NCI-H2196 treated with DMSO at 0.1 percent for 48 hours (cell line): ENCODE measurements around the gene UBE3A.

Experiments
- DNase-seq: peaks from one replicate; lab custom pipeline; 2025; ENCODE audit not compliant: unreplicated experiment; lab: John Stamatoyannopoulos, UW

Gene UBE3A

DNA sequence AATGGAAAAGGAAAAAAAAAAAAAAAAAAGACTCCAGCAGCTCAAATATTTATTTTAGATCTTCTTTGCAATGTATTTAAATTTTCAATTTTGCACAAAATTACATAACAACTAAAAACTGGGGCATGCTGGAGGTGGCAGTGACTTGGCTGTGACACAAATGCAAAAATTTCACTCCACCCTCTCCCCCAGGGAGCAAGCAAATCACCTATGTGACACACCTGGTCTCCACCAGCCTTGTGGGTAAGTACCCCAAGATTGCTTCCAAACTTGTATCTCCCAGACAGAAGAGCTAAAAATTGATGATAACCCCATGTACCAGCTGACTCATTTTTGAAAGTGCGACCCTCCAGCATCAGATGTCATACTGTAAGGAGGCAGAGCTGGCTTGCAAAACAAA is 32.0 kb downstream of the UBE3A start:
- no peak for DNase-seq

DNA sequence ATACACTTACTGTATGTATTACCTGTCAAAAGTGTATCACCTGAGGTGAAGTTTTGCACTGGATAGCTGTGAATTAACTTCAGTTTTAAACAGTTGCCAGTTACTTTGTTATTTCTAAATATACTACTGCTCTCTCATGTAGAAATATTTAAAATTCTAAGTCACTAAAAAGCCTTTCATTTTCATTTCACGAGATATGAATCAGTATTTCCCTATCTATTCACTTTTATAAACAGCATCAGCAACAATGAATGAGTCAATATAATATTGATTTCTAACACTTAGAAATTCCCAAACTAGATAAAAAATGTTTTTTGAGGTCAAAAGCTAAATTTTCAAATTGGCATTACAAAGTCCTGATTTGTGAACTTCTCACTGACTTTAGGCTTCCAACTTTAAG is 32.6 kb downstream of the UBE3A start:
- no peak for DNase-seq

DNA sequence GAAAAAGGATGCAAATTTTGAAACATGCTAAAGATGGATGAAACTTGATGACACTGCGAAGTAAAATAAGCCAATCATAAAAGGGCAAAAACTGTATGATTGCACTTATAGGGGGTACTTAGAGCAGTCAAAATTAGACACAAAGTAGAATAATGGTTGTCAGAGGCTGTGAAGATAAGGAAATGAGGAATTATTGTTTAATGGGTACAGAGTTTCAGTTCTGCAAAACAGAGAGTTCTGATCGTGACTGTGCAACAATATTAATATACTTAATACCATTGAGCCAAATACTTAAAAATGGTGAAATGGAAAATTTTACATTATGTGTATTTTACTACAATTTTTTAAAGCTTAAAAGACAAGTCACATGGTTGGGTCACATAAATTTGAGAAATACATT is 35.1 kb downstream of the UBE3A start:
- no peak for DNase-seq

DNA sequence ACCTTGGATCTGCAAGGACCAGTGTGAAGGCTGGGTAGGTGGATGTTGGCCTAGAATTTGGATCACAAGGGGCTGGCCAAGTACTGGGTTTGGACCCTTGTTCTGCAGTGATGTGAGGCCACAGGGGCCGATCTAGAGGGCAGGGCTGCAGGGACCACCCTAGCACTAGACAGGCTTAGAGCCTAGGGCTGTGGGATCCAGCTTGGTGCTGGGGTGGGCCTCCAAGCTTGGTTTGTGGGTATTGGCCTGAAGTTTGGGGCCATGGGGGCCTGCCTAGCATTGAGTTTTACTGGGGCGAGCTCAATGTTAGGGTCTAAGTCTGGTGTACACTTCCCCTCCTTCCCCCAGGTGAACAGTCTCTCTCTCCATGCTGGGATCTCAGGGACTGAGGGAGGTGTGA is 36.5 kb downstream of the UBE3A start:
- no peak for DNase-seq

DNA sequence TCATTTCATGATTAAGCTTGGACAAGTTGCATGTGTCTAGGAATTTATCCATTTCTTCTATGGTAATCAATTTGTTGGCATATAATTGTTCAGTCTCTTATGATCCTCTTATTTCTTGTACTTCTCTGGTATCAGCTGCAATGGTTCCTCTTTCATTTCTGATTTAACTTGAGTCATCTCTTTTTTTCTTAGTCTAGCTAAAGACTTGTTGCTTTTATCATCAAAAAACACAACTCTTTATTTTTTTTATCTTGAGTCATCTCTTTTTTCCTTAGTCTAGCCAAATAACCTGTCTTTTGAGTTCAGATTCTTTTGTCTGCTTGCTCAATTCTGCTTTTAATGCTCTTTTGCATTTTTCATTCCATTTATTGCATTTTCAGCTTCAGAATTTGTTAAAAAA is 37.3 kb downstream of the UBE3A start:
- no peak for DNase-seq

DNA sequence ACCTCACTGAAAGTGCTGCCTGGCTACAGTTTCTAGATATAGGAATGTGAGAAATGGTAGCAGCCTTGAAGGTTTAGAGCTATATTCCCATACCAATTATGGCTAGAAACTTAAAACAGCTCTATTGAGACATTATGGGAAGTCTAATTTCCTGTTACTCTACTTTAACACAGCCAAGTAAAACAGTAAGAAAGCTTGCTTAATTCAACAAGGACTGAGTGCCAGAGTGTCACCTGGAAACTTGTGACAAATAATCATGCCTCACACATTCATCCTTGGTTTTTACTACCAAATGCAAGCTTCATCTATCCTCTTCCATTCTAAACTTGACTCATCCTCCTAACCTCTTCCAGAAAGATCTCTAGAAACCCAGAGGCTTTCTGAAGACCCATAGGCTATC is 41.7 kb downstream of the UBE3A start:
- no peak for DNase-seq

DNA sequence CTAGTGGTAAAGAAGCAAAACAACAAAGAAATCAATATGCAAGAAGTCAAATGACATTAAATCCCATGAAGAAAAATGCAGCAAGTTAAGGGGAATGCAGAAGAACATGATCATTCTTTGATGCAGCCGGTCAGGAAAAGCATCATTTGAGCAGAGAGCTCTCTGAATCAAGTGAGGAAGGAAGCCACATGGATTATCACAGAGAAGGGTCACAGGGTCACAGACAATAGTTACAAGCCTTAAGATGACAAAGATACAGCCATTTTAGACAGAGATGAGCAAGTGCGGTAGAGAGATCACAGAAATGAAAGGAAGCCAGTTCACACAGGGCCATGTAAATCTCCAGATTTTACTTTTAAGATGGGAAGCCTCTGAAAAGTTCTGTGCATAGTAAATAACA is 43.9 kb downstream of the UBE3A start:
- no peak for DNase-seq

DNA sequence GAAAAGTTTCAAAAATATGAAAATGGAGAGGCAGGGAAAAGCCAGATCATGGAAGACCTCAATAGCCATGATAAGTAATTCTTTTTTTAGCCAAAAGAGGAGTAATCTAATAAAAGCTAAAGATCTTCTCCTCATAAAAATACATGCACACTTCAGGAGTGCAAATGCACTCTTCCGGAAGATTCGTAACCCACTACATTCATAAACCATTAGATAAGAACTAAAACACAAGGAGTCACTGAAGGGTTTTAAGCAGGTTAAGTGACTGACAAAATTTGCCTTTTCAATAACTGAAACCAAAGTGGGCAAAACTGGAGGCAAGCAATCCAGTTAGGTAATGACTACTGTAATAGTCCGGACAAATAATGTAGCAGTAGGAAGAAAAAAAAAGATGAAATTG is 46.0 kb downstream of the UBE3A start:
- DNase-seq: no peak

DNA sequence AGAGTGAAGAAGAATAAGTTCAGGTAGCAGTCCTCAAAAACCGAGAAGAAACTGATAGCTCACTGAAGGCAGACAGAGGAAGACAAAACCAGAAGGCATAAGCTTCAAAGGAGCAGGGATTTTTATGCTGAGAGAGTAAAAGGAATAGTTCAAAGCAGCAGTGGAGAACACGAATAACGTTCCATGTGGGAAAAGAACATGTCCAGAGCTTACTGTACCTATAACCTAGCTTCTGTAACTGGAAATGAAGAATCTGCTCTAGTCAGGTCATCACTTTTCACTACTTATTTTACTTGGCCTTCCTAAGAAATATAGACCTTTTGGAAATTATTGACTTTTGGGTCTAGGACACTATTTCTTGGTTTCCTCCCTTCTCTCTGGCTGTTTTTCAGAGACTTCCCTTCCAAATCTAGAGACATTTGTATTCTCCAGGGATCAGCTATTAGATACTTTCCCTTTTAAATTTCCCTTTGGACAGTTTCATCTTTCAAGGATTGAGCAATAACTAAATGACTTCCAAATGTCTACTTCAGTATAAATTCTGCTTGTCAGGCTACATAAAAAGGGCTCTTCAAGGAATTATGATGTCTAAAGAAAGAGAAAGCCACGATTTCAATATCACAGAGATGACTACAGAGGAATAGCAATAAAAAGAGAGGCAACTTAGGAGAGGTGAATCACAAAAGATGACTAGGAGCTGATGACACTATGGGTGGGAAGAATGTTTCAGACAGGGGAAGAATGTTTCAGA is 46.7 kb downstream of the UBE3A start:
- no peak for DNase-seq

DNA sequence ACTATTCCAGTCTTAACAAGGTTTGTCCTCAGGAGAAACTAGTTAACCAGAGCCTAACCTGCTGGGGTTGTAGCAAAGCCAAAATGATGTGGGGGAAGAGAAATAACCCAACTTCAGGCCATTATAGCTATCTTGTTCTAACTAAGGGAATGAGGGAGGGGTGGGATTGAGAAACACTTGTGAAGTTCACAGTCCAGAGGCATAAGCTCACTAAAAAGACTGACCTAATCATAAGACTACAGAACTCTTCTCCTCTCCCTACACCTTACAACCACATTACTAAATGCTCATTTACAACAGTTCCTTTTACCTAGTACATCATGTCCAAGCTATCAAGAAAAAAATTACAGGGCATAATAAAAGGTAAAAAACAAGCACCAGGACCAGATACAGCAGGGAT is 52.8 kb downstream of the UBE3A start:
- no peak for DNase-seq

DNA sequence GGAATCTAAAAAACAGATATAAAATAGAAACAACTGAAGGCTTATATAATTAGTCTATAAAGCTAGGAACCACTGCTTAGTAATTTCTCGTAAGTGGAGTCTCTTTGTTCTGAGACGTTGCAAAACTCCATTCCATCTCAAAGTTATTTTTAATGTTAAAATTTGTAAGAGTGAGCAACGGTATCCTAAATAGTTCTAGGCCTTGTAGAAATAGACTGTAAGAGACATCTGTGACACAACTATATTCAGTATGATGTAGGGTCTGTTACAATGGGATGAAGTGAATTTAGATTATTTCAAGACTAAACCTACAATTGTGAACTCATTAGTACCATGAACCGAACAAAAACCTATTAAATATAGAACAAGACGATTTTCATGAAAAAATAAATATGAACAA is 57.2 kb downstream of the UBE3A start:
- no peak for DNase-seq

DNA sequence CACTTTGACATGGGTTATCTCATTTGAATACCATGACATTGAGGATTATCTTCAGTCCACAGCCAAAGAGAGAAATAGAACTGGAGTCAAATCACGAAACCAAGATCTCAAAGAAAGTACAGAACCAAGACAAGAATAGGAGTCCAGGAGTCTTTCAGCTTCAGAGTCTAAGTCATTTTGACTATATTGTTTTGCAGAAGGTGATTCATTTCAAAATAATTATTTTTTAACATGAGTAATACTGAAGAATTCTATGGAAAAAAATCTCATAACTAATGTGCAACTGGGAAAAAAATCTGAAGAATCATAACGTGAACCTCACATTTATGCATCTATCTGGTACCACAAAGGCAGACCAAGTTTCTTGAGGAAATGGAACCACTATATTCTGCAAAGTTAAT is 60.3 kb downstream of the UBE3A start:
- DNase-seq: no peak

DNA sequence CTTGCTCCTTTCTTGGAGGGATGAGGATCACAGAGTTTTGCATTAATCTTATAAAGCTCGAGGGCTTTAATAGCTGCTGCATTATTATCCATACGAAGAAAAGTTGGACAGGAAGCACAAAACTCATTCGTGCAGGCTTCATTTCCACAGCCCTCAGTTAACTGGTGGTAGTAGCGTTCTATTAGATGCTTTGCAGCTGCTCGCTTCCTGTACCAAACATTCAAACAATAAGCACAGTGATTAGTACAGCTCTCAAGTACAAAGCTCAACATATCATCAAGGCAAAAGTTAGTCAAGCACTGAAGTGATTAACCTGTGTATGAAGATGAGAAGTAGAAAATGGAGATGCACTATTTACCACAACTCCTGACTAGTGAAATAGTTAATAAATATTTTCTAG is 63.3 kb downstream of the UBE3A start:
- DNase-seq: no peak

DNA sequence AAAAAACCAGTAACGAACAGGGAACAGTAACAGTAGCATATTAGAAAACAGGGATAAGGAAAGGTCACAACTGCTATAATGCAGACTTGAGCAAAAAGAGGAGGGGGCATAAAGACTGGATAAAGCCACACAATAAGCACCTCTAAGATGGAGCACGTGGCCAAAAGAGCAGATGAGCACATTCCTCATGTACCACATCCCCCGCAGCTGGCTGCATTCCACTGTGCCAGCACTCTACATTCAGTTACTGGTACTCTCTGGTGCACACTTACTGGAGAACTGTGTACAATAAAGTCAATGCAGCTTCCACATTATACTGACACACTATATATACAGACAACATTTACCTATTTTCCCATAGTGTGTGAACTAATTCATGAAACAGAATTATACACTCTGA is 64.7 kb downstream of the UBE3A start:
- DNase-seq: no peak

DNA sequence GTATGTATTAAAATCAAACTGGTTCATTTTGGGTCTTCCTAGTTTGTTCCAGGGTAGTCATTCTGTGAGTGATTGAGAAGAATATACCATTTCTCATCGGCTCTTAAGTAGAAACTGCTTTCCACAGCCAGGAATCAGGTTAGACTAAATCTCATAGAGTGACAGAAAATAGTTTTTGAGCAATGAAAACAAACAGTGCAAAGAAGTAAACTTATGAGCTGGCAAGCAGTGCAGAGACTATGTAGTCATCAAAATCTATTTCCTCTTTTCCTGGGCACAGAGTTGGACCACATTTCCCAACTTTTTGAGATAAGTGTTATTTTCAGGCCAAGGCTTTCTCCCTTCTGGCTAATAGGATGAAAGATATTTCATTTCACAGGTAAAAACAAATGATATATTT is 66.5 kb downstream of the UBE3A start:
- DNase-seq: no peak

DNA sequence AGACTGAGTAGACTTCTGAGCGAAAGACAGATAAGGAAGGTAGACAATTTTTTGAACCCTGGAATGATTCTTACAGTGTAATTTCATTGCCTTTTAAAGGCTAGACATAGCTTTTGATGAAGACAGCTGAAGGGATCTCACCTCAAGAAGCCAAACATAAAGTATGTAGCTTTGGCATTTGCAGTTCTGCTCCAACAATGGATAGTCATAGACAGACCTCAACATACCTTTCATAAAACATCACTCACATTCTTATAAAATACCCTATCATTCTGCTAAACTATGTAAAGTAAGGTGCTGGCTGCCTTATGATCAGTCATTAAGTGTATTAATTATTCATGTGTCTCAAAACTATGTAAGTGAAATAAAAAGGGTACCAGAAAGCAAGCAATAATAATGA is 70.0 kb downstream of the UBE3A start:
- no peak for DNase-seq

DNA sequence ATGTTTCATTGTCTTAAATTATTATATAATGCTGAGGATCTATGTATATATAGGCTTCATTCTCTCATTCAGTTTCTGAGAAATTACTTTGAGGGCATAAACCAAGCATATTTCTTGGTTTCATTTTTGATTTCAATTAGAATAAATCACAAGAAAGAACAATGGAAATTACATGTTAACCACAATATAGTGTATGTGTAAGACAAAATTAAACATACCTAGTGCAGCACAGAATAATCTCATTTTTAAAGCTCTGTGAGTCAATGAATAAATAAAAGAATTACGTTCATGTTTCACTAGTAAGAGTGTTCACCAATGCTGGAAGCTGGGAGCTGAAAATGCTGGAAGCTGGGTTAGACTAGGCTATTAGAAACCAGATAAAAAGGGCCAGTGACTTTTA is 72.8 kb downstream of the UBE3A start:
- DNase-seq: no peak

DNA sequence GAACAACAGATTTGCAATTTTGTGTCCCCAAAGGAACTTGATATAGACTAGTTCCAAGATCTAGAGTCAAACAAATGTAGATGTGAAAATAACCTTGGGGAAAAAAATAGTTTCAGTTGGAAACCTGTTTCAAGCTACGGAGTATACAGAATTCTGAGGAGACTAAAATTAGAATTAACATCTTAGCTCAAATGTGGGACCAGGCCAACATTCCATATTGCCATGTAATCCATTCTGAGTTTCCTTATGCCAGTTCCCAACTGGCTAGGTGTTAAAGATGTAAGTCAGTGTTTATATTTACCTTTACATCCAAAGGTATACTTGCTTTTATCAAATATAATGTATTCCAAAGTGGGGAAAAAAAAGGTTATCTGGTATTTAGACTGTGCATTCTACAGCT is 76.3 kb downstream of the UBE3A start:
- DNase-seq: no peak

DNA sequence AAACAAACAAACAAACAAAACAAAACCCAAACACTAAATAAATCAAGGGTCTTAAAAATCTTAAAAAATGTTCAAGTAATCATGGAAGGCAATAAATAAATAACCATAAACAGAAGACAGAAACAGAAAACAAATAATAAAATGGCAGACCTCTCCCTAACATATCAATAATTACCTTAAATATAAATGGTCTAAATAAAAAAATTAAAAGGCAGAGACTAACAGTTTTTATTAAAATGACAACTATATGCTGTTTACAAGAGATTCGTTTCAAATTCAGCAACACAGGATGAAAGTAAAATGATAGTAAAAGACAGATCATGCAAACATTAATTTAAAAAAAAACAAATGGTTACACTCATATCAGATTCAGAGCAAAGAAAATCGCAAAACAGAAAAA is 91.1 kb downstream of the UBE3A start:
- DNase-seq: no peak

DNA sequence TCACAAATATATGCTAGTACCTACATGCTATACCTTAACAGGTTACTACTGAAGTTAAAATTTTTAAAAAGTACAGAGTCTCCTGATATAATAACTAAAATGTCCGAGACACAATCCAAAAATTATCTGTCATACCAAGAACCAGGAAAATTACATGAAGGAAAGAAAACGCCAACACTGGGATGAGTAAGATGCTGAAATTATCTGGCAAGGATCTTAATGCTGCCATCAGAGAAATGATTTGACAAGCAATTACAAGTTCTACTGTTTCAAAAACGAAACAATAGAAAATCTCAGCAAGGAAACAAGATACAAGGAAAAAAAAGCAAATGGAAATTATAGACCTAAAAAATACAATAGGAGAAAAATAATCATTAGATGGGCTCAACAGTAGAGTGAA is 92.5 kb downstream of the UBE3A start:
- no peak for DNase-seq

DNA sequence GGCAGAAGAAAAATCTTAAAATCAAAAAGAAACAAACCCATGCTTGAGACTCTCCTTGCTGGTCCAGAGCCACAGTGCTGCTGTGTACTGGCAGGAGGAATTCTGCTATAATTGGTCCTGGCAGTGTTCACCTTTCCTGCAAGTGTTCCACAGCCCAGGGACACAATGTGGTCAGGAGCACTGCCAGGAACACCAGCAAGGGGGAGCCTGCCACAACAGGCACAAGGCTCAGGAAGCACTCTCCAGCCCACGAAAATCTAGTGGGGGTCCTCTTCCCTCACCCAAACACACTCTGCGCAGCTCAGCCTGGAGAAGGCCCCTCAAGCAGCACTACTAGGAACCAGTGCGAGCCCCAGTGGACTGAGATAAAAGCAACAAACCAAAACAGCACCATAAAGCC is 92.9 kb downstream of the UBE3A start:
- DNase-seq: no peak

DNA sequence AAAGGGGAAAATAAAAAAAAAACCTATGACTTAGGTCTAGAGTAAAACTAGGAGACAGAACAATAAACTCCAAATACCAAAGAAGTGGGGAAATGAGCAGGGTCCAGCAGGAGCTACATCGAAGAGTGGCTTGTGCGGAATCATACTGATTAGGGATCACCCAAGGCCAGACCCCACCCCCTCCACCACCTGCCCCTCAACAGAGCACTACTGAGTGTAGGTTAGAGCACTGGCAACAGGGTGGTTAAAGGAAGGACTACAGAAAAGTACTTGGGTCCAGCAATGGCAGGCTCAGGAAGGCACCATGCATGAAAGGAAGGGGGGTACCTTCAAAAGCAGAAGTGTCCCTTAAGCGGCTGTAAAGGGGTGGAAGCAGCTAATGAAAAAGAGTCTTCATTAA is 96.2 kb downstream of the UBE3A start:
- no peak for DNase-seq

DNA sequence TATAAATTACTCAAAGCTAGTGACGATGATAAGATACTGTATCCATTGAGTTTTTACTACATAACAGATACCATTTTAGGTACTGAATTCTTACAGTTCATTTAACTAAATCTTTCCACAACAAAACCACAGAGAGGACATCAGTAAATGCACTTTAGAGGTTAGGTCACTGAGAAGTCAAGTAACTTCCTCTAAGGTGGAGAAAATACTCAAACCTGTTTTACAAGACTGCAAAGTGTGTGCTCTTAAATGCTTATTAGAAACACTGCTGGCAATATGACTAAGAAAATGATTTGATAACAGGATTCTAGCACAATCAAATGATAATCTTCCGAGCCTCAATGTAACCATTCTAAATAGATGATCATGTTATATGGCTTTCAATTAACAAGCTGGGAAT is 99.4 kb downstream of the UBE3A start:
- no peak for DNase-seq

DNA sequence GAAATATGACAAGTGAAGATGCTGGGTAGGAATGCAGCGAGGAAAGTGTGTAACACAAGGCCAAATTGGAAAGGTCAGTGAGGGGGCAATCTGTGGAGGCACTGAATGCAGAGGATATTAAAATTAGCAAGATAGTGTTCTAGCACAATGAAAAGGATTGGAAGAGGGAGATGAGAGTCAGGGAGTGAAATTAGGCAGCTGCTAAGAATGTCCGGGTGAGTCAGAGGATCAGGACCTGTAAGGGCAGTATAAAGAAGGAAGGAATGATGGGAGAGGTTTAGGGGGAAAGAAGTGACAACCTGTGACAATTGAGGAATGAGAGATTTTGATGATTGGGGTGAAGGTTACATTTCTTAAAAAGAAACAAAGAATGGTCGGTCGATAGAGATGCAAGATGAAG is 103.5 kb downstream of the UBE3A start:
- DNase-seq: no peak
